HG03571 (cell line): ENCODE measurements around the gene PKDREJ.

Experiments used
- ATAC-seq: cut with Tn5 transposase; IDR thresholded peaks from one replicate; pipeline ENCODE4 v1.9.1; 2021; ENCODE audit not compliant: unreplicated experiment

PKDREJ gene

DNA sequence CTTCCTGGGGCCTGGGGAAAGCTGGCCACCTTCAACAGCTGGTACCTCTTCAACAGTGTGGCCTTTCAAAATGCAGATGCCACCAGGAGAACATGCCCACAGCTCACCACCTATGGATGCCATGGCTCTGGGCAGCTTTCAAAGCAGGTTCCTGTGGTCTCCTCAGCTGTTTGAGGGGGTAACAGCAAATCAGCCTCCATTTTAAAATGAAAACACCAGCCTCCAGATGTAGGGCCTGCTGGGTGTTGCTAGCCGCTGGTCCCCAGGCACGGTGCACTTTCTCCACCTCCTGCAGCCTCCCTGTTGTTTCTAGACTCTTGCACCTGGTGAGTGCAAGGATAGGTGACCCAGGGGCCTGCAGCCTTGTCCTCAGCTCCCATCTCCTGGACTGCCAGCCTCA, 23.1 kb downstream of the PKDREJ start:
- ATAC-seq, result no peak

DNA sequence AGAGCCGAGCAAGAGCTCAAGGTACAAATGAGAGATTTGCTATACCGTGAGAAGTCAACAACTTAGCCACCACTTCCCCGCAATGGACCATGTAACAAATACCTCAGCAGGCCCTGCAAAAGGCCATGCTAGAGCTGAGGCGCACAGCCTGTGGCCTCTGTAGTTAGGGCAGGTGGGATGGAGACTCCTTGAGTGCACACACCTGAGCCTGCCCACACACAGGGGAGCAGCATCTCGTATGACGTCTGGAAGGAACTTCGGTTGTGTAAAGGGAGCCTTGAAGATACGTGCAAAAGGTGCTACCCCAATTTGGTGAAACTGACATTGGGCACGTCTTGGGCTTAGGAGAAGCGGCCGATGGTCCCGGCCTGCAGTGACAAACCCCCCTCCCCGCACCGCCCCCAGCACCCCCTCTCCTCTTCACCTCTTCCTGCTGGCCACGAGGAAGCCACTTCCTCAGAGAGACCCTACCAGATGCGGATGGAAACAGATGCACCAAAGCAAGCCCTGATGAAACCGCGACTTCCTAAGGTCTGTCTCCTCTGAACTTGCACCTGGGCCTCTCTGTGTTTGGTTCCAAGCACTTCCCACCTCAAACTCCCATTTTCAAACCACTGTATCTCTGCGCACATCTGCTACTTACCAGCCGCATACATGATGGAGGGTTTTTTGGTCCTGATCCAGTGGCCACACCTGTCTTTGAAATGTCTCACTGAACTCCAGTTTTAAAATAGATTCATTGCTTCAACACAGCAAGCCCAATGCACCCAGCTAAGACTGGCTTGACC, 23.7 kb downstream of the PKDREJ start:
- ATAC-seq, result no peak

DNA sequence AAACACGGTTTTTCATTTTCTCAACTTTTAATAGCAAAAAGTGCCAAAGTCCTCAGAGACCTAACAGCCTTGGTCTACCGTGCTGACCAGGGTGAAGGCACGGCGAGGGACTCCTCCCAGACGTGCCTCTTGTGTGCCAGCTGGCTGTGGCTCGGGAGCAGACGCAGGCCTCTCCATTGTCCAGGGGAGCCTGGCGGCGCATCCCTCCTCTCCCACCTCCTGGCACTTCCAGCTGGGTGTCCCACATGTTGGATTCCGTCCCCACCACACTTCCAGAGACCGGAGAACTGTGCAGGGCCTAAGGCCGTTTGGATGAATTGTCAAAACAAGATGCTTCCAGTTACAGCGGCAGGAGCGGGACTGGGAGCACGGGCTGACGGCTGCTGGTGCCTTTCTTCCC, 24.6 kb downstream of the PKDREJ start:
- no peak for ATAC-seq

DNA sequence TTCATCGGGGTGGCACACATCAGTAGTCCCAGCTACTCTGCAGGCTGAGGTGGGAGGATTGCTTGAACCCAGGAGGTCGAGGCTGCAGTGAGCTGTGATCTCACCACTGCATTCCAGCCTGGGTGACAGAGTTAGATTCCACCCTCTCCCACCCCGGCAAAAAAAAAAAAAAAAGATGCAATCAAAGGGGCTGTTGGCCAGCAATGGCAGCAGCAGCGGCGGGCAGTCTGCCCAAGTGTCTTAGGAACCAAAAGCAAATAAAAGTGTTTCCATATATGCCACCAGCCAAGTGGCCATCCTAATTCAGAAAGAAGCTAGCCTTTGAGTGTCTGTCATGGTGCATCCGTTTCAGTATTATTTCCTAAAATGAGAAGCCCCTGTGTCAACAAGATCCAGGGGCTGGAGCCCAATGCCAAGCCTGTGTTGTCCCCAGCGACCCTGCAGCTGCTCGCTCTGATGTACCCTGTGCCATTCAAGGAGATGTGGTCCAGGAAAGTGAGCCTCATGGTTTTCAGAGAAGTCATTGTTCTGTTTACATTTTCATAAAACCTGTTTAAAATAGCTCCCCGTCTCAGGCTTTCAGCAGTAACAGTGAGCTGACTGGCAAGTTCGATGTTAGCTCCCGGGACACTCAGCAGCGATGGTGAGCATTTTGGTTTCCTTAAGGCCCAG, 25.6 kb downstream of the PKDREJ start:
- no peak for ATAC-seq

DNA sequence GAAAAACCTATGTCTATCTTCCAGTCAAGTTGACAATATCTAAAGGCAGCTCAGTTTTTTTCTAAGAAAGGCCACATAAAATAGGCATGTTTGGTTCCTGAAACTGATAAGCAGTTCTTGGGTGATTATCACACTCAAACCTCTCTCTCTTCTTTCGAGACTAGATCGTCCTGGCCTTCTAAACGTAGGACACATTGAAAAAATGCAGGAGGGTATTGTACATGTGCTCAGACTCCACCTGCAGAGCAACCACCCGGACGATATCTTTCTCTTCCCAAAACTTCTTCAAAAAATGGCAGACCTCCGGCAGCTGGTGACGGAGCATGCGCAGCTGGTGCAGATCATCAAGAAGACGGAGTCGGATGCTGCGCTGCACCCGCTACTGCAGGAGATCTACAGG, 28.2 kb downstream of the PKDREJ start:
- ATAC-seq, result no peak

DNA sequence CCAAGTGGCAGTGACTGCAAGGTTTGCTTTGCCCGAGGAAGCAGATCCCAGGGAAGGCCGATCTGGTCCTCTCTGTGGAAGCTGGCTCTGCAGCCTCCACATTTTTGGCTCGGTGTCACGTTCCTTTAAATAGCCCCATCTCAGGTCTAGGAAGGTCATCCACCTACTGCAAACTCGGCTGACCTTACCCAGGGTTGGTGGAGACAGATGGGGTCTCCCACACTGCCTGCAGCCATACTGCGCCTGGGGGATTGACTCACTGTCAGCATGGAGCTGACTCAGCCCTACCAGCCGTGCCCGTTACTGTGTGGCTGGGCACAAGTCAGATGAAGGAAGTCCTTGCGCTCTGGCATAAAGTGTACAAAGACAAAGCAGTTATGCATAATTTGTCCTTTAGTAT, 29.9 kb downstream of the PKDREJ start:
- ATAC-seq, result no peak

DNA sequence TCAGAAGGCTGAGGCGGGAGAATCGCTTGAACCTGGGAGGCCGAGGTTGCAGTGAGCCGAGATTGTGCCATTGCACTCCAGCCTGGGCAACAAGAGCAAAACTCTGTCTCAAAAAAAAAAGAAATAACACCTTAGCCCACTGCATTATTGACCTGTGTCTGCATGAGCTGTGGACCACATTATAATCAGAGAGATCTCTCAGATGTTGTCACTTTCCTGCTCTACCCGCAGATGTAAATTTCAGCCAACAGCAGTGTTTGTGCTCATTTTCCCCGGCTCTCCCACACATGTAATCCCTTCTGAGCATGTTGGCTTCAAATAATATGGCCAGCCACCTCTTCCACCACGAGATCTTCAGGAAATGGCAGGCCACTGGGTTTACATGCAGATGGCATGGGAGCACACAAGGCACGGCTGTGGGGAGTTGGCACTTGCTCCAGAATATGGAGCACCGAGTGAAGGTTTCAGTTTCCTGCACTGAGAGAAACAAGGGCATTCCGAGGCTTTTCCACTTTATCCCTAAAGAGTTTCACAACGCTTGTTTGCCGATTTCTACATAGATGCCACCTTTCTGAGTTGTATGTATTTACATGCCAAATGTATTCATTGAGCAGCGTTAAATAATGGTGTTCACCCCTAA, 32.8 kb downstream of the PKDREJ start:
- ATAC-seq, result no peak

DNA sequence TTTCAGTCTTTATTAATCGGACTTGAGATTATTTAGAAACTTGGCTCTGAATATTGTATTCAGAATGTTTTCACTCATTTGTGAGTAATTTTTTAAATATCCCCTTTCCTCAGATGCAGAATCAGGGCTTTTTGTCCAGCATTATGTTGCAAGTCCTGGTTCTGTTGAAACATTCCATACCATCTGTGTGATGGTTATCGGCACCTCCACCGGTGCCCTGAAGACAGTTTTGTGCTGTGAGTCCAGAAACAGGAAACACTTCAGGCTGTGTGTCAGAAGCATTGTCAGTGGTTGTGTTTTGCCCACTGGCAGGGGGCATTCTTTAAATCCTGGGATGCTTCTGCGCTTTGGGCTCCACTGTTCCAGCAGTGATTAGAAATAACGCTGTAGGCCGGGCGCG, 33.4 kb downstream of the PKDREJ start:
- ATAC-seq, result no peak

DNA sequence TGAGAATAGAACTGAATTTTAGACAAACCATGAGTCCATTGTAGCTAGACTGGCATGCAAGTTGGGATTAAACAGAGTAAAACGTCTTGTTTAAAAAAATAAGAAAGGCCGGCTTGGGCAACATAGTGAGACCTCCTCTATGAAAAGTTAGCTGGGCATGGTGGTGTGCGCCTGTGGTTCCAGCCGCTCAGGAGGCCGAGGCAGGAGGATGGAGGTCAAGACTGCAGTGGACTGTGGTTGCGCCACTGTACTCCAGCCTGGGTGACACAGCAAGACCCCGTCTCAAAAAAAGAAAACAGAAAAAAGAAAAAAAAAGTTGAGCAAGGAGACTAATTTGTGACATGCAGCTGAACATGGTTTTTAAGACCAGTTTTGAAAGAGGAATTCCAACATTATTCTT, 36.6 kb downstream of the PKDREJ start:
- ATAC-seq, result no peak

DNA sequence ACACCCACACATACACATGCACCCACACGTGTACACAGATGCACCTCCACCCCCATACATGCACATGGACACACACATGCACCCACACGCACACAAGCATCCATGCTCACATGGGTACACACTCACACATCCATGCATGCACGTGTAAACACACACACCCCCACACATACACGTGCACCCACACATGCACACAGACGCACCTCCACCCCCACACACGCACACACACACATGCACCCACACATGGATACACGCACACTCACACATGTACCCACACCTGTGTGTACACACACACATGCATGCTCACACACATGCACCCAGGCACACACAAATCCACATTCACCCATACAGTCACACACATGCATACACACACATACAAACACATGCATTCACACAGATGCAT, 37.5 kb downstream of the PKDREJ start:
- ATAC-seq, result no peak

DNA sequence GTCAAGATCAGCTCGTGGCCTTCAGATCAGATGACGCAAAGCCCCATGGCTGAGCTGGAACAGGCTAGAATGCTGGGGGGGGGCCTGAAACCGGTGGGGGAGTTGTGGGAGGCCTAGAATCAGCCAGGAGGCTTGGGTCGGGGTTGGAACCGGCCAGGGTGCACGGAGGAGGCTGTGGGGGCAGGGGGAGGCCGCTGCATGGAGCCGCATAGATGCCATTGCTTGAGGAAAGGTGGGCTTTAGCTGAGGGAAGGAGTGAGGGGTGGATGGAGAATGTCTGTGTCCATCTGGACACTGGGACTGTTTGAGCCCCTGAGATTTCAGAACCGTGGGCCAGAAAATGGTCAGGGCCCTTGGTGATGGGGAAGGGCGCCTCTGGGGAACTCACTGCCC, 38.2 kb downstream of the PKDREJ start:
- no peak for ATAC-seq

DNA sequence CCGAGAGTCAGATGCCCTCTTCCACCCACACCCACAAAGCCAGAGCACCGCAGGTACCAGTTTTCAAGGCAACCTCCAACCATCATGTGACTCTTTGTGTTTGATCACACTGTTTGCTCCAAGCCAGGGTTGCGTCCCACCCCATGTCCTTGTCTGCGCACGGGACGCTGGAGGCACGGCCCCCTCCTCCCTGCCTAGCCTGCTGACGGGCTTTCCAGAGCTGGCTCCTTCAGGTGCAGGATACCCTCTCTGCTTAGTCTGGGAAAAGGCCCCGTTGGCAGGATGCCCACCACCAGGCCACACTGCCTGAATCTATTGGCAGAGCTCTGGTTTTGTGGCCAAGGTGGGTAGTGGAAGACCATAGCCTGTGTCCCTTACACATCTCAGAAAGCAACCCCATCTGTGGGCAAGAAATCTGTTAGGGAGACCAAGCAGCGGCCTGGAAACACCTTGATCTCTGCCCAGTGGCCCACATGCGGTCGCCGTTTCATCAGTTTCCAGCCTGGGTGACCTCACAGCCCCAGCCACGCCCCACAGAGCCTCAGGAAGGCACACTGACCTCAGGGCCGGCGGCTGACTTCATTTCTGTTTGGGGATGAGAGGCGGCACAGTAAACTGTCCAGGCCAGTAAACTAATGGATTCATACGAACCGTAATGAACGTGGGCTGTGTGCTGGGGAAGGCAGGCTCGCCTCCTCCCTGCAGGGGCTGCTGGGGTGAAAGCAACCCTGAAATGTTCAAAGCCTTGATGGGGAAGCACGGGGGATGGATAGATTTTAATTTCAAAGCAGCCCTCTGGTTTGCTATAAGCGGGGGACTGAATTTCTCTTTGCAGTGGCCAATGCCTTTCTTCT, 38.9 kb downstream of the PKDREJ start:
- ATAC-seq, result no peak

DNA sequence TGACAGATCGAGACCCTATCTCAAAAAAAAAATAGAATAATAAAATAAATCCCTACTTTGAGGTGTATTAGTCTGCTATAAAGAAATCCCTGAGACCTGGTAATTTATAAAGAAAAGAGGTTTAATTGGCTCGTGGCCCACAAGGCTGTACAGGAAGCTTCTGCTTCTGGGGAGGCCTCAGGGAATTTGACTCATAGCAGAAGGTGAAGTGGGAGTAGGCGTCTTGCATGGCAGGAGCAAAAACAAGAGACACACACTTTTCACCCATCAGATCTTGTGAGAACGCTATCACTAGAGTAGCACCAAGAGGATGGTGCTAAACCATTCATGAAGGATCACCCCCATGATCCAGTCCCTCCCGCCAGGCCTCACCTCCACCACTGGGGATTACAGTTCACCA, 42.2 kb downstream of the PKDREJ start:
- ATAC-seq, result no peak

DNA sequence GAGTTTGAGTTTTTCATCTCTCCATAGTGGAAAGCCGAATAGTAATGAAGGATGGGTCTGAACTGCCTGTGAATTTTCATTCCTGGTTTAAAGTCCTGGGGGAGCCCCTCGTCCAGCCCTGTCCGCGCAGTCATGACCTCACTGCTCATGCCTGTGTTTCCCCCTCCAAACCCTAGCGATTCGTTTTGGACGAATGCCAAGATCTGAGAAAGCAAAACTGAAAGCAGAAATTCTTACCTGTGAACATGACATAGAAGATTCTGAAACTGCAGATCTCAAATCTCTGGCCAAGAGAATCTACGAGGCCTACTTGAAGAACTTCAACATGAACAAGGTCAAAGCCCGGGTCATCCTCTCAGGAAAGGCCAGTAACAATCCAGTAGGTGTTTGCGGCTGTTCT, 43.5 kb downstream of the PKDREJ start:
- ATAC-seq, result no peak

DNA sequence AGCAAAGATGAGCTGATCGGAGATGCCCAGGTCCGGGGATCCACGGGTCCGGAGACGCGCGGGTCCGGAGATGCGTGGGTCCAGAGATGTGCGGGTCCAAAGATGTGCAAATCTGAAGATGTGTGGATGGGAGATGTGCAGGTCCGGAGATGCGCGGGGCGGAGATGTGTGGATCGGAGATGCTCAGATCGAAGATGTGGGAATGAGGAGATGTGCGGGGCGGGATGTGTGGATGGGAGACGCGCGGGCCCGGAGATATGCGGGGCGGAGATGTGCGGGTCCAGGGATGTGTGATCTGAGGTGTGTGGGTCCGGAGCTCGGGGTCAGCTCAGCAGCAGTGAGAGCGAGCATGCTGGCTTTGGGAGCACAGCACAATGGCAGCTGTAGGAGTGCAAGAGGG, 48.5 kb downstream of the PKDREJ start:
- ATAC-seq, result no peak

DNA sequence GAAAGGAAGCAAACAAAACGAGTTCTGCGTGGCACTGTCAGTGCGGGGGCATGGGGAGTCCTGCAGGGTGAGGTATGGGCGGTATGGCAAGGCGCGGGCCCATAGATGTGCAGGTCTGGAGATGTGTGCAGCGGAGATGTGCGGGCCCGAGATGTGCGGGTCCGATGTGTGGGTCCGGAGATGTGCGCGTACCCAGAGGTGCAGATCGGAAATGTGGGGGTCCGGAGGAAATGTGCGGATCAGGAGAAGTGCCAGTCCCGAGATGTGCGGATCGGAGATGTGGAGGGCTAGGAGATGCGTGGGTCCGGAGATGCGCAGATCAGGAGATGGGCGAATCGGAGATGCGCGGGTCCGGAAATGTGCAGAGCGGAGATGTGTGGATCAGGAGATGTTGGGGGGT, 49.0 kb downstream of the PKDREJ start:
- no peak for ATAC-seq

DNA sequence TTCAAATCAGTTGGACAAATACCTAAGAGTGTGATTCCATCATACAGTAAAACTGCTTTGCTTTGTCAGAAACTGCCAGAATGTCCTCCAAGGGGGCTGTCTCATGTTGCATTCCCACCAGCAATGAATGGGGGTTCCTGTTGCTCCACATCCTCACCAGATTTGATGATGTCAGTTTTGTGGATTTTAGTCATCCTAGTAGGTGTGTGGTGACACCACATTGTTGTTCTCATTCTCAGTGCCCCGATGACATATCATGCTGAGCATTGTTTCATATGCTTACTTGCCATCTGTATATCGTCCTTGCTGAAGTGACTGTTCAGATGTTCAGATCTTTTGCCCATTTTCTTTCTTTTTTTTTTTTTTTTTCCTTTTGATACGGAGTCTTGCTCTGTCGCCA, 50.1 kb downstream of the PKDREJ start:
- no peak for ATAC-seq

DNA sequence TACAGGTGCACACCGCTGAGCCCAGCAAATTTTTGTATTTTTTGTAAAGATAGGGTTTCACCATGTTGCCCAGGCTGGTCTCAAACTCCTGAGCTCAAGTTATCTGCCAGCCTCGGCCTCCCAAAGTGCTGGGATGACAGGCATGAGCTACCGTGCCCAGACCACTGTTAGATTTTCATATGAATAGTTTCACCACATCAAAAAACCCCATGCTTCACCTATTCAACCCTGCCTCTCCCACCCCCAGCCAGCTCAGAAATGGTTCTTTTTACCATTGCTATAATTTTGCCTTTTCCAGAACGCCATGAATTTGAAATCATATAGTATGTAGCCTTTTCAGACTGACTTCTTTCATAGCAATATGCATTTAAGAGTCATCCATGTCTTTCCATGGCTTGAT, 50.9 kb downstream of the PKDREJ start:
- ATAC-seq, result no peak

DNA sequence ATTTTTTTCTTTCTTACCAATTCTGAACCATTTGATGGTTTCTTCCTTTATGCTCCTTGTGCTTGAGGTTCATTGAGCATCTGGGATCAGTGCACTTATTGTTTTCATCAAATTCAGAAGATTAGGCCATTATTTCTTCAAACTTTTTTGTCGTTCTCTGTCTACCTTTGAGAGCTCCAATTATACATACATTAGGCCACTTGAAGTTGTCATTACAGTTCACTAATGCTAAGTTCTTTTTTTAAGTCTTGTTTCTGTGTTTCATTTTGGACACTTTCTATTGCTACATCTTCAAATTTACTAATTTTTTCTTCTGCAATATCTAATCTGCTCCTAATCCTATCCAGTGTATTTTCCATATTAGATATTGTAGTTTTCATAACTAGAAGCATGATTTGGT, 53.9 kb downstream of the PKDREJ start:
- no peak for ATAC-seq
